OCI-M2 (cell line): Measurements from ENCODE around the gene RIOK2.
A peak's percentile ranks its signal among the peaks of the same experiment; 100 is the strongest.
"Not testable (repeated sequence)": the region's sequence is repeated elsewhere in the genome, so short reads cannot be mapped to it uniquely, and the experiment has no call there.

ENCODE experiments used
- DNase-seq: peaks from one replicate; lab custom pipeline; 2025; ENCODE audit not compliant: unreplicated experiment; lab: John Stamatoyannopoulos, UW

Gene RIOK2

GRCh38 chr5:97171703-97172102 is 11.3 kb downstream of the RIOK2 start:
- DNase-seq = no peak

GRCh38 chr5:97167435-97167834 is 15.6 kb downstream of the RIOK2 start:
- no peak for DNase-seq

DNA sequence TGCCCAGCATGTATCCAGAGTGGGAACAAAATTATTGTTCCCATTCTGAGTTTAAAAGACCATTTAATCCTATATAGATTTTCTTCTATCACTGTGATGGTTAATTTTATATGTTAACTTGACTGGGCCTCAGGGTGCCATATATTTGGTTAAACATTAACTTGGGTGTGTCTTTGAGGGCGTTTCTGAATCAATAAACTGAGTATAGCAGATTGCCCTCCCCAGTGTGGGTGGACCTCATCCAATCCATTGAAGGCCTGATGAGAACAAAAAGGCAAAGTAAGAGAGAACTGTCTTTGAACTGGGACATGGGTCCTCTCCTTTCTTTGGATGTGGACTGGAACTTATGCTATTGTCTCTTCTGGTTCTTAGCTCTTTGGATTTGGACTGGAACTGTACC is 17.3 kb downstream of the RIOK2 start:
- no peak for DNase-seq

DNA sequence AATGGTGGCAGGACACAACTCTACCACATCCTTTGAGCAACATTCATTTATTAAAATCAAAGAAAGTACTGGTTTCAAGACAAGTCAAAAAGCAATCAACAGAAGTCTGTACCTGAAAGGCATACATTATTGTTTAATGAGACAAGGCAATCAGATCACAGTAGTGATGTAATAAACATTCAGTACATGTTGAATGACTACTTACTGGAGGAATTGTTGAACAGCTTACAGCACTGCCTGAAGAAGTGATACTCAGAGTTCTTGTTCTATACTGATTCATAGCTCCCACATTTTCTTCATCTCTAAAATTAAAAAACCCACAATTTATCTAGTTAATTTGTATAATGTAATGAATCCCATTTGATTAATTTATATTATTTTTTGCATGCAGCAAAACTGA is 18.2 kb downstream of the RIOK2 start:
- no peak for DNase-seq

DNA sequence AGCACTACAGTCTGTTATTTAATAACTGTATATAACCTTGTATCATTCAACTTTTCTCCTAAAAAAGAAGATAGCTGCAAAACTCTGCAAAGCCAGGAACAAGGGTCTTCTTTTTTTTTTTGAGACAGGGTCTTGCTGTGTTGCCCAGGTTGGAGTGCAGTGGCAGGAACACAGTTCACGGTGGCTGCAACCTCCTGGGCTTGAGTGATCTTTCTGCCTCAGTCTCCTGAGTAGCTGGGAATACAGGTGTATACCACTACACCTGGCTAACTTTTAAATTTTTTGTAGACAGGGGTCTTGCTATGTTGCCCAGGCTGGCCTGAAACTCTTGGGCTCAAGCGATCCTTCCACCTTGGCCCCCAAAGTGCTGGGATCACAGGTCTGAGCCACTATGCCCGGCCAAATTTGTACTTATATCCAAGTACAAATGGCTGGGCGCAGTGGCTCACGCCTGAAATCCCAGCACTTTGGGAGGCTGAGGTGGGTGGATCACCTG is 19.2 kb downstream of the RIOK2 start:
- no peak for DNase-seq

DNA sequence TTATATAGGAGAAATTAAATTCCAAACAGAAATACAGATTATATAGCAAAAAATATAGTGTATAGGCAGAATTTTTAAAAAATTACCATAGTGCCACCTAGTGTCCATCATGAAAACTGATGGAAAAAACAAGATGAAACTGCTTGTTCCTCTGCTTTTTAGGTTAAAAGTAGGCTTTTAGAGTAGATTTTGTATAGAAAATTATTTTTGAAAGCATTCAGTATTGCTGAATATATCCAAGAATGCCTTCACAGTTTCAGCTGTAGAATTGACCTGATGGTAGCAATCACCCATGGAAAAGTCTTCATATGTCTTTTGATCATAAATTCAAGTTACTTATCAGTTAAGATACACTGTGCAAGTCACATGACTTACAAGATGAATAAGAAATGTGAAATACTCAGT is 19.7 kb downstream of the RIOK2 start:
- DNase-seq = no peak

- peak; percentile 24 for DNase-seq
These were observed 21.0 kb downstream of the RIOK2 start for GRCh38 chr5:97162045-97162444.

DNA sequence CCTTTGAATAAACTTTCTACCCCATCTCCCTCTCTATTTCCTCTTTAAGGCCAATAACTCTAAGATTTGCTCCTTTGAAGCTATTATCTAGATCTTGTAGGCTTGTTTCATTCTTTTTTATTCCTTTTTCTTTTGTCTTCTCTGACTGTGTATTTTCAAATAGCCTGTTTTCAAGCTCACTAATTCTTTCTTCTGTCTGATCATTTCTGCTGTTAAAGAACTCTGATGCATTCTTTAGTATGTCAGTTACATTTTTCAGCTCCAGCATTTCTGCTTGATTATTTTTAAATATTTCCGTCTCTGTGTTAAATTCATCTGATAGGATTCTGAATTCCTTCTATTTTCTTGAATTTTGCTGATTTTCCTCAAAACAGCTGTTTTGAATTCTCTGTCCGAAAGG is 25.4 kb downstream of the RIOK2 start:
- no peak for DNase-seq

DNA sequence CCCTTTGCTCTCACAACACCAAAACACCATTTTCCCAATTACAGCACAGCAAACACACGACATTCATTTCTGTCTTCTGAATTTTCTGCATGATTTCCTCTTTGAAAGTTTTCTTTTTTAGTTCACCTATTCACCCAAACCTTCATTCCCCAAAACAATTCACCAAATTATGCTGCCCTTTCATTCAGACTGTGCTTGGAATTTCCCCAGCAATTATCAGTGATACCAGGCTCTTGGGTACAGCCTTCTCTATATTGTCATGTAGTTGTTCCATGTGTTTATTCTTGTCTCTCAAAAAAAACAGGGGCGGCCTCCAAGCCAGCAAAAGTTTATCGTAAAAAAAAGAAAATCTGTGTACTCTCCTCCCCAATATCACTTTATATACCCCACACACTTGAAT is 31.7 kb downstream of the RIOK2 start:
- no peak for DNase-seq

DNA sequence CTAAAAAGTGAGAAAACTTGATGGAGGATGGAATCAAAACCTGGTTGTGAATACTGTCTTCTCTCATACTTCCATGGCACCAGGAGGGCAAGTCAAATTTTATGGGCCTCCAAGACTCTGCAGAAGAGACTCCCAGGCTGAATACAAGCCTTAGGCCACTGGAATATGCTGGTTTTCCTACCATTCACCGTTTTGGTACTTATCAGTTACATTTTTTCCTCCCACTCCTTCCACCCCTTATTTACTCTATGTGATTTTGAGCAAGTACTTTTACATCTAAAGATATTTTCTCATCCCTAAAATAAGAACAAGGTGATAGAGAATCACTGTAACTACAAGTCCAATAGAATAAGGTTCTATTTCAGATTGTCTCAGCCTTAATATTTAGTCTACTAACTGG is 32.6 kb downstream of the RIOK2 start:
- DNase-seq = no peak

DNA sequence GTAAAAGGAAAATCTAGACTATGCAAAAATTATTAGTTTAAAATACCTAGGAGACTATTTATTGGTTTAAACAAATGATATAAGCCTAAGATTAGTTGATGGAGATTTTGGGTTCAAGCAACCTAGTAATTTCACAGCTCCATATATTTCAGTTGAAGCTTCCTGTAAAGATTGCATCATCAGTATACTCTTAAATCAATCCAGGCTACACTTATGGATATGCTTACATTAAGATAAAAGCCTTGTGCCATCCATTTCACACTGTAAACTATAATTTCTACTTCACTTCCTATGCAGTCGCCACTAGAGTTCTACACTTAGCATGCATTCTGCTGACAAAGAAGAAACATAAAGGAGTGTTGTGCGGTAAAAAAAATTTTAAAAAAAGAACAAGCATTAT is 33.3 kb downstream of the RIOK2 start:
- DNase-seq = no peak

DNA sequence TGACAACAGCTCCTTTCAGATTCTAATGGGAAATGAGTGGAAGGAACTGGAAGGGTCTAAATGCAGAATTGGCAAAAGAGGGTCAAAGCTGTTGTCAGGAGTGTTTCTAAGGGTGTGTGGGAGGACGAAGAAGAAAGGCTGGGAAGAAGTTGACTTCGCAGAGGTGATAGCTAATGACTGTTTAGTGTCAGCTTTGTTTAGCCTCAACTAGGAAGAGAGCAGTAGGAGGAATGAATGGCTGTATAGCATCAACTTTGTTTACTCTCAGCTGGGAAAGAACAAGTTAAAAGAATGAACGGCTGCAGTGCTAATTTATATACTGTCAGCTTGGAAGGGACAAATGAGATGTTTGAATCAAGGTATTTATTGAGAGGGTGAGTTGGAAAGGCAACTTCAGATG is 34.8 kb downstream of the RIOK2 start:
- no peak for DNase-seq

GRCh38 chr5:97143704-97144103 is 39.3 kb downstream of the RIOK2 start:
- DNase-seq = no peak

DNA sequence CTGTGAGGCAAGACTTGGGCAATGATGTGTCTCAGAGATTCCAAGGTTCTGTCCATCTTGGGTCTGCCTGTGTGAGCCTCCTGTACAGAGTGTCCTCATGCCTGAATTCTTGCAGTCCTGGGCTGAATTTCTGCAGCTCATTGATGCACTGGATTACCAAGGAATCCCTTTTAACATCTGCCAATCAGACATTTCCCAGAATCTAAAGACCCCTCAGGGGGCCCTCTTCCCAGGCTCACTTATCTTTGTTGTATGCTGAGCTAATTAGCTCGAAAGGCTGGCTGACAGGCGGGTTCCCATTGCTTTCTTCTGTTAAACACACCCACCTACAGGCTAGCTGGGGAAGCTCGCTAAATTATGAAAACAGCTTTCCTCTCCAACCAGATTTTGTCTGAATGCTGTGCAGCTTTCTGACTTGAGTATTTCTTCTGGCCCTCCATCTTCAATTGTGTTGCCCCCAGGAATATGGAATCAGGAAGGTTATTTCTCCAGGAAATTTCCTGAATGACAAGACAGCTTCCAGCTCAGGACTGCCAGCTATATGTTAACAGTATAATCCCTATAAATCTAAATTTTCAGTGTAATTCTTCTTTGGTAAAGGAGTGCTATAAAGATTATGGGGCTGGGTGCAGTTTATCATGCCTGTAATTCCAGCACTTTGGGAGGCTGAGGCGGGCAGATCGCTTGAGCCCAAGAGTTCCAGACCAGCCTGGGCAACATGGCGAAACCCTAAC is 40.4 kb downstream of the RIOK2 start, which contains the start of gene LIX1:
TSS of gene LIX1 (minus strand) at position 91 of the 734 bp plus-strand sequence. CDS start at position 56, 35 bp downstream.
- DNase-seq = no peak

- DNase-seq = no peak
These were observed 41.5 kb downstream of the RIOK2 start for GRCh38 chr5:97141539-97141938.

GRCh38 chr5:97141031-97141430 is 42.0 kb downstream of the RIOK2 start:
- no peak for DNase-seq

DNA sequence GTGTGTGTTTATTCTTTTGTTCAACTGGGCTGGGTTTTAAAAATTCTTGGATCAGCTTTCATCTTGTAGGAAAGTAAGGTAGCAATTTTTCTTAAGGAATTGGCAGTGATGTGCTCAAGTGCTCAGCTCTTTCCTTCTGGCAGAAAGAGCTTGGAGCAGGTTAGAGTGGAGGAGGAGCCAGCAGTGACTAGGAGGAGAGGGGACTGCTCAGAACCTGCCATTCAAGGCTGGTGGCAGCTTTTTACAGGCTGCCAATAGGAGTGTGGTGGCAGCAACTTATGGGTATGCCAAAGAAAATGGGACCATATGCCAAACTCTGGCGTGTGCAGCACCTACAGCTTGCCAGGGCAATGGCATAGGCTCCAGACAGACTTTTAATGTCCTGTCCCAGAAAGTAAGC is 42.8 kb downstream of the RIOK2 start:
- not testable (repeated sequence) for DNase-seq

DNA sequence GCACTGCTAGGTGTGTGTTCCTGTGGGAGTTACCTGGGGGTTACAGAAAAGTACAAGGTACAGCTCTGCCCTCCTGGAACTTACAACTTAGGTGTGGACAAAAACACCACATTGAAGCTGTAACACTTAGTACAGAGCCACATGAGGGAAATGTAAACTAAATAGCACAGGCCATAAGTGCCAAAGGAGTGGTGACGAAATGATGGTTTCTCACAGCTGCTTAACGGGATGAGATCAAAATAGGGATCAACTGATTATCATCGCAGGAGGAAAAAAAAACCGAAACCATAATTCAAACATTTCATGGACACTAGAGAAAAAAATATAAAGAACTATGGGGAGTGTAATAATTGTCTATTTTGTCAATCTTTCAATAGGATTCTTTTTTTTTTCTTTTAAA is 46.6 kb downstream of the RIOK2 start:
- no peak for DNase-seq

GRCh38 chr5:97135868-97136267 is 47.2 kb downstream of the RIOK2 start:
- DNase-seq = no peak

- no peak for DNase-seq
These were observed 48.4 kb downstream of the RIOK2 start for GRCh38 chr5:97134634-97135033.

- DNase-seq = no peak
These were observed 49.9 kb downstream of the RIOK2 start for GRCh38 chr5:97133101-97133500.

DNA sequence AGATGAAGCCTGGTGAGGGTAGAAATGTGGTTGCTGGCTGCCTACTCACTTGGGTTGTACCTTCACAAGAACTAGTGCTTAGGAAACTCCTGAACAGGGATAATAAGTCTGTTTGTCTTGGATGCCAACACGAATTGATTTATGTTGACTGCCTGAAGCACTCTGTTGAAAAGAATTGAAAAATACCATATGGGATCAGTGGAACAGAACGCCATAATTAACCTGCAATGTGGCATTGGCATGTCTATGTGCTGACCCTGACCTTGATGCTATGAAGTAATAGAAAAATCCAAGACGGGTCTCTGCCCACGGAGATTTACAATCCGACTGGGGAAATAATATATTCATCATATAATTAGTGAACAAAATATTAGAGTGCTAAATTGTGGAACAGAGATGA is 51.1 kb downstream of the RIOK2 start:
- DNase-seq = no peak

GRCh38 chr5:97131139-97131710 is 51.8 kb downstream of the RIOK2 start:
- DNase-seq = no peak
